Effector memory CD8-positive, alpha-beta T cell (primary cell): ENCODE results near the gene GRIK1.

Source experiments
- ATAC-seq: fragments of 150-1000 bp; cut with Tn5 transposase; replicated peaks from 2 replicates; pipeline ENCODE4 v1.10.0; 2021; ENCODE audit warnings: mild to moderate bottlenecking, moderate library complexity
- DNase-seq, 3 experiments: peaks; one replicate each; pipeline ENCODE4 v3.0.0; 2021
- H3K27ac Mint-ChIP-seq, 2 donors: one replicate each; pipeline ENCODE4 v1.8.0; 2022; ENCODE audit warnings: mild to moderate bottlenecking in 2 of 2, mixed read lengths in 2 of 2, moderate library complexity in 2 of 2
- H3K27me3 Mint-ChIP-seq, 2 donors: one replicate each; pipeline ENCODE4 v1.8.0; 2022; ENCODE audit warnings: mixed read lengths in 2 of 2
- H3K36me3 Mint-ChIP-seq: one replicate; pipeline ENCODE4 v1.8.0; 2022; ENCODE audit warnings: mild to moderate bottlenecking, moderate library complexity, mixed read lengths; ENCODE audit not compliant: insufficient read depth
- H3K4me1 Mint-ChIP-seq, 2 donors: one replicate each; pipeline ENCODE4 v1.8.0; 2022; ENCODE audit warnings: low read depth in 2 of 2, mixed read lengths in 2 of 2
- H3K4me3 Mint-ChIP-seq, 2 donors: one replicate each; pipeline ENCODE4 v1.8.0; 2022; ENCODE audit warnings: mild to moderate bottlenecking in 2 of 2, mixed read lengths in 2 of 2, moderate library complexity in 2 of 2
- H3K9me3 Mint-ChIP-seq, 2 donors: one replicate each; pipeline ENCODE4 v1.8.0; 2022; ENCODE audit warnings: mixed read lengths in 2 of 2

The GRIK1 gene

DNA sequence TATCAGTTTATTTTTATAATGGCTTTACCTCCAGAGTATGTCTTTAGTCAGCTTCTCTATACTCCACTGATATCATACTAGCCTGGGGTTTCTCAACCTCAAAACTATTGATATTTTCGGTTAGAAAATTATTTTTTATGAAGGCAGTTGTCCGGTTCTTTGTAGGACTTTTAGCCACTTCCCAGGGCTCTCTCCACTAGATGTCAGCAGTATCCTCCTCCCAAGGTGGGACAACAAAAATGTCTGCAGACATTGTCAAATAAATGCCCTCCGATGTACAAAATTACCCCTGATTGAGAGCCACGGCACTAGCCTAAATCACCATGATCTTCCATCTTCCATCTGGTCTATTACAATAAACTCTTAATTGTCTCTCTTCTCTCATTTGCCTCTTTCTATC is 4.1 kb upstream of the GRIK1 start:
- peaks cover 11 to 18% of the 10 kb centered on the region in 2 donors for H3K9me3 Mint-ChIP-seq
- no peaks in the 10 kb centered on the region for H3K4me1 Mint-ChIP-seq
- ATAC-seq (no peak), DNase-seq (no peak)
- no peak overlapping the region for H3K4me3 Mint-ChIP-seq
- no peak overlapping the region for H3K27ac Mint-ChIP-seq
- peaks cover 0 to 11% of the 10 kb centered on the region in 2 donors for H3K27me3 Mint-ChIP-seq
- no peaks in the 10 kb centered on the region for H3K36me3 Mint-ChIP-seq

GRCh38 chr21:29942034-29942433 is 2.2 kb upstream of the GRIK1 start:
- DNase-seq = no peak
- Mint-ChIP-seq H3K9me3 (peaks cover 11 to 18% of the 10 kb centered on the region in 2 donors), H3K27me3 (peaks cover 0 to 21% of the 10 kb centered on the region in 2 donors), H3K4me1 (no peaks in the 10 kb centered on the region), H3K36me3 (no peaks in the 10 kb centered on the region), H3K27ac (no peak overlapping the region), H3K4me3 (no peak overlapping the region)
- ATAC-seq = no peak

DNA sequence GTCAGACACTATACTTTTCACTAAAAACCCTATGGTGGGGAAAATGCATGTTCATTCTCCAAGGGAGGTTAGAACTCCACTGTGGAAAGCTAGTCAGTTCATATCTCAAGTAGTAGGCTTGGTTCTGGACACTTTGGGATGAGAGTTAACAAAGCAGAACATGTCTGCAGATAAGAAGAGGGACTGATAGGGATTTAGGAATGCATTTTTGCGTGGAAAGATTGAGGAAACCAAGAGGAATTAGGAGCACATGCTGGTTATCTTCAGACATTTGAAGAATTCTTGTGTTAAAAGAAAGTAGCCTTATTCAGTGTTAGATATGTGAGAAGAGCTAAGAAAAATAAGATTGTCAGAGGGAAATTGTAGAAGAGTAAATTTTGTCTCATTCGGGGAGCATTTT is 1.2 kb upstream of the GRIK1 start:
- H3K4me3 Mint-ChIP-seq = no peak overlapping the region
- no peak overlapping the region for H3K27ac Mint-ChIP-seq
- H3K27me3 Mint-ChIP-seq = peaks cover 0 to 21% of the 10 kb centered on the region in 2 donors
- no peaks in the 10 kb centered on the region for H3K4me1 Mint-ChIP-seq
- peaks cover 13 to 18% of the 10 kb centered on the region in 2 donors for H3K9me3 Mint-ChIP-seq
- DNase-seq = no peak
- no peaks in the 10 kb centered on the region for H3K36me3 Mint-ChIP-seq
- ATAC-seq = no peak

DNA sequence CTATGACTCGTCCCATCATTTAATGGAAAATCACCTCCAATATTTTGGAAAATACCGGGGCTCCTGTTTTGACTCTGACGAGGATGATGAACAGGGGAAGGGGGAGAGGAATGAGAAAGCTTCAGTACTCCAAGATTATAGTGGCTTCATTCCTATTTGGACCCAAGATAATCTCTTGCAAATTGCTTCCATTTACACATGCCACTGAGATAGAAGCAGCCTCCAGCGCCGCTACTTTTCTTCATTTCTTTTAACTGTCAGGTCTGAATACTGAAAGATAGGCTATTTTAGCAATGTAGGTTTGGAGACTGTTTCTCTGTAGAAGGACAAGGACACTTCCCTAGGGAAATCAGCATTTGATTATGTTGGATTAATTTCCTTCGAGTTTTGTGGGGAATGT is 565 bp upstream of the GRIK1 start:
- Mint-ChIP-seq H3K4me1 (no peaks in the 10 kb centered on the region), H3K36me3 (no peaks in the 10 kb centered on the region), H3K27ac (no peak overlapping the region), H3K4me3 (no peak overlapping the region), H3K27me3 (peaks cover 0 to 21% of the 10 kb centered on the region in 2 donors), H3K9me3 (peaks cover 13 to 18% of the 10 kb centered on the region in 2 donors)
- ATAC-seq (no peak), DNase-seq (no peak)

DNA sequence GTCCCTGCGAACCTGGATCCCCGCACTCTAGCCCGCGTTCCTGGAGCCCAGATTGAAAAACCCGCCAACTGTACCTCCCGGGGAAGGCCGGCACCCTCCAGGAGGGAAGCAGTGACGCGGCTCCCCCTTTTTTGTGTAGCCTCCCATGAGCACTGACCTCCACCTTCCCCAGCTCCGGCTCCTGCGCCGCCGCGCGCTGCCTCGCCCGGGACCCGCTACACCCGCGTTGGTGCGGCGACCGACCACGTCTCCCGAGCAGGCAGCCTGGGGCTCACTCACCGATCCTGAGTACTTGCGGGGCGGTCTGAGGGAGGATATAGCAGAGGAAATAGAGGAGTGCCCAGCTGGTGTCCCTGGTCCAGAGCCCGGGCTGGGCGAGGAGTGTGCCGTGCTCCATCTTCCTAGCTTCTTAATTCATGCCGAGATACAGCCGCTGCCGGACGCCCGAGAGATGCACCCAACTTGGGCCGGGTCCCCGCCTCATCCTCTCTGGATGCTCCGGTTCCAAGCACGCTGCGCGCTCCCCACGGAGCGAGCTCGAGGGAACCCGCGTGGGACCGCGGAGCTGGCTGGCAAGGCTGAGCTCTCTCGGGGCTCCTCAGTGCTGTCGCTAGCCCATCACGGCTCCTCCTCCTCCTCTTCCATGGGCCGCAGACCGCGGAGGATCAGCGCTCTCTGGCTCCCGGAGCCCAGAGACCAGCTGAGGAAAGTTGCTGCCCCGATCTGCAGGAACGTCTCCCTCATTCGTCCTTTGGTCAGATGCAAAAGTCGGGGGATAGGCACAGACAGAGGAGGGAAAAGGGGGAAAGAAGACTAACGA is 482 bp downstream of the GRIK1 start:
- ATAC-seq (no peak), DNase-seq (no peak)
- Mint-ChIP-seq H3K27ac (no peak overlapping the region), H3K9me3 (peaks cover 13 to 16% of the 10 kb centered on the region in 2 donors), H3K4me3 (no peak overlapping the region), H3K27me3 (peaks cover 0 to 21% of the 10 kb centered on the region in 2 donors), H3K36me3 (no peaks in the 10 kb centered on the region), H3K4me1 (no peaks in the 10 kb centered on the region)

GRCh38 chr21:29938776-29939103 is 1.1 kb downstream of the GRIK1 start:
- no peak for ATAC-seq

DNA sequence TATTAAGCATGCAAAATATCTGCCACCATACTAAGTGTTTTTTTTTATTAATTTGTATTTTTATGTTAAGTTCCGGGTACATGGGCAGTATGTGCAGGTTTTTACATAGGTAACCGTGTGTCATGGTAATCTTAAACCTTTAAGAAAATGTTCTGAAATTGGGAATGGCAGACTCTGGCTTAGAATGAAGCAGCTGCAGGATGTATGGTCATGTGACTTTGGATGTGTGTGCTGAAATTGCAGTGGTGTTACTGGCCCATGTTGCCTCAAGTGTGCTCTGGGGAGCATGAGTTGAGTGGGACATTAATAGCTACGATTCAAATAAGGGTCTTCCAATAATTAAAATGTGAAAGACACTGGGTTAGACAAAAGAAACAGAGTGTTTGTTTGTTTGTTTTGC is 6.7 kb downstream of the GRIK1 start:
- DNase-seq (no peak), ATAC-seq (no peak)
- Mint-ChIP-seq H3K27me3 (peaks cover 0 to 3% of the 10 kb centered on the region in 2 donors), H3K9me3 (peaks cover 0 to 2% of the 10 kb centered on the region in 2 donors), H3K27ac (no peak overlapping the region), H3K36me3 (no peaks in the 10 kb centered on the region), H3K4me1 (no peaks in the 10 kb centered on the region), H3K4me3 (no peak overlapping the region)

More at GRCh38 chr21:29938776-29939103, 1.1 kb downstream of the GRIK1 start:
- Mint-ChIP-seq H3K9me3 (peaks cover 10 to 11% of the 10 kb centered on the region in 2 donors), H3K36me3 (no peaks in the 10 kb centered on the region), H3K27ac (no peak overlapping the region), H3K4me3 (no peak overlapping the region), H3K27me3 (peaks cover 0 to 21% of the 10 kb centered on the region in 2 donors), H3K4me1 (no peaks in the 10 kb centered on the region)
- no peak for DNase-seq

DNA sequence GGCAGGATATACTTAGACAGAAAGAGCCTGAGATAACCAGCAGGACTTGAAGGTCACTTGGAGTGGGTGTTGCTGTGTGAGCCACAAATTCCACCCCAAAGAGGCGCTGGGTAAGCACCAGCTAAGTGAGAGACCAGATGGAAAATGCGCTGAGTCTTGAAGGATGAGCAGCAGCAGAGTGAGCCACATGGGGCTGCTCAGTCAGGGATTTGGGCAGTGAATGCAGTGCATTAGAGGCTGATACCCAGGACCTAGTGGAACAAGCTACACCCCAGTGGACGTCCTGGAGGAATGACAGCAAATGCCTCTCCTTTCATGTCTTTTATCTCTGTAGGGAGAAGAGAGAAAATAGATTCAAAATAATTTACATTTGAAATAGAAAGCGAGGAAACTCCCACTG is 11.3 kb downstream of the GRIK1 start:
- ATAC-seq (no peak), DNase-seq (no peak)
- H3K9me3 Mint-ChIP-seq = peaks cover 0 to 4% of the 10 kb centered on the region in 2 donors
- H3K4me1 Mint-ChIP-seq = no peaks in the 10 kb centered on the region
- H3K4me3 Mint-ChIP-seq = no peak overlapping the region
- H3K27ac Mint-ChIP-seq = no peak overlapping the region
- H3K36me3 Mint-ChIP-seq = no peaks in the 10 kb centered on the region
- H3K27me3 Mint-ChIP-seq = no peaks in the 10 kb centered on the region

- DNase-seq (no peak), ATAC-seq (no peak)
- no peak overlapping the region for H3K4me3 Mint-ChIP-seq
- no peaks in the 10 kb centered on the region for H3K36me3 Mint-ChIP-seq
- H3K4me1 Mint-ChIP-seq = no peaks in the 10 kb centered on the region
- no peaks in the 10 kb centered on the region for H3K27me3 Mint-ChIP-seq
- no peak overlapping the region for H3K27ac Mint-ChIP-seq
- H3K9me3 Mint-ChIP-seq = peaks cover 9 to 14% of the 10 kb centered on the region in 2 donors
Measured at GRCh38 chr21:29920938-29921337, 18.9 kb downstream of the GRIK1 start.

- DNase-seq (no peak), ATAC-seq (no peak)
- H3K4me1 Mint-ChIP-seq = no peaks in the 10 kb centered on the region
- no peak overlapping the region for H3K4me3 Mint-ChIP-seq
- H3K9me3 Mint-ChIP-seq = peaks cover 7 to 23% of the 10 kb centered on the region in 2 donors
- no peak overlapping the region for H3K27ac Mint-ChIP-seq
- no peaks in the 10 kb centered on the region for H3K27me3 Mint-ChIP-seq
- no peaks in the 10 kb centered on the region for H3K36me3 Mint-ChIP-seq
Measured at GRCh38 chr21:29914326-29914725, 25.5 kb downstream of the GRIK1 start.

DNA sequence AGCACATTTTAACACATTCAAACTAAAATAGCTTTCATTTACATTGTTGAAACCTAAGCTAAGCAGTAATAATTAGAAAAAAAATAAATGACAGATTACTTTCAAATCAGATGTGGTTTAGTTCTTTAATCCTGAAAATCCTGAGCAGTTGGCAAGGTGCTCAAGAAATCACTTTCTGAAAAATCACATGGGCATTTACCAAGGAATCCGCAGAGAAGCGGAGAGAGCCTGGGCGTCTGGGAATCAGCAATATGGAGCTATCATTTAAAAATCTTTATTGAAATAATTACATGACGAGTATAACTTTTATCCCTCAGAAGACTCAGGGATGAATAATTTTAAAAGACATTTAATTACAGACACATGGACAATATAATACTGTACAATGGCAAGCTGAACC is 30.2 kb downstream of the GRIK1 start:
- Mint-ChIP-seq H3K36me3 (no peaks in the 10 kb centered on the region), H3K4me3 (no peak overlapping the region), H3K27me3 (no peaks in the 10 kb centered on the region), H3K4me1 (no peaks in the 10 kb centered on the region), H3K27ac (no peak overlapping the region), H3K9me3 (peaks cover 3 to 16% of the 10 kb centered on the region in 2 donors)
- ATAC-seq (no peak), DNase-seq (no peak)

GRCh38 chr21:29904359-29905282 is 35.2 kb downstream of the GRIK1 start:
- Mint-ChIP-seq H3K27ac (no peak overlapping the region), H3K4me3 (no peak overlapping the region), H3K27me3 (no peaks in the 10 kb centered on the region), H3K4me1 (no peaks in the 10 kb centered on the region), H3K9me3 (peaks cover 10 to 15% of the 10 kb centered on the region in 2 donors), H3K36me3 (no peaks in the 10 kb centered on the region)
- DNase-seq (no peak), ATAC-seq (no peak)

- H3K36me3 Mint-ChIP-seq = no peaks in the 10 kb centered on the region
- no peaks in the 10 kb centered on the region for H3K4me1 Mint-ChIP-seq
- H3K4me3 Mint-ChIP-seq = no peak overlapping the region
Measured at GRCh38 chr21:29896884-29897283, 42.9 kb downstream of the GRIK1 start.

DNA sequence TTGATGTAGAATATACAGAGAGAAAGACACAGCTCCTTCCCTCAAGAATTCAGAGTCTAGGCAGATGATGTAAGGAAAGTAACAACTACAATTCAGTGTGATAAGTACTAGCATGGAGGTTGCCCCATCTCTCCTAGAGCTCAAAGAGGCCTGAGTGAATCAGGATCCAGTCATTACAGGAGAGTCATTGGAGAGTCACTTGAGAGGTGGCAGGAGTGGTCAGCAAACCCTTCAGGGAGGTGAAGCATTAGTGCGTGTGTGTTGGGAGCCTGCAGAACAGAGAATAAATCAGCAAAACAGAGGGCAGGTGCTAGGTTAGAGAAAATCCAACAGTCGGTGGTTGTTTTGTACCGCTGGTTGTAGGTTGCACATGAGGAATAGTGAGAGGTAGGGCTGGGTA is 46.1 kb downstream of the GRIK1 start:
- ATAC-seq = no peak
- H3K4me1 Mint-ChIP-seq = no peaks in the 10 kb centered on the region
- no peak overlapping the region for H3K4me3 Mint-ChIP-seq
- no peaks in the 10 kb centered on the region for H3K27me3 Mint-ChIP-seq
- H3K36me3 Mint-ChIP-seq = no peaks in the 10 kb centered on the region
- peaks cover 3 to 7% of the 10 kb centered on the region in 2 donors for H3K9me3 Mint-ChIP-seq
- no peak for DNase-seq
- no peak overlapping the region for H3K27ac Mint-ChIP-seq

More at GRCh38 chr21:29896884-29897283, 42.9 kb downstream of the GRIK1 start:
- ATAC-seq (no peak), DNase-seq (no peak)
- H3K27ac Mint-ChIP-seq = no peak overlapping the region
- H3K27me3 Mint-ChIP-seq = no peaks in the 10 kb centered on the region
- H3K9me3 Mint-ChIP-seq = peaks cover 8 to 19% of the 10 kb centered on the region in 2 donors
